Fibroblast of lung (primary cell): ENCODE measurements around the gene ZNF595.
"Not testable (repeated sequence)": the region's sequence is repeated elsewhere in the genome, so short reads cannot be mapped to it uniquely, and the experiment has no call there.

ENCODE experiments used
- EZH2 ChIP-seq: IDR thresholded peaks from 2 replicates; pipeline ENCODE4 v1.5.1; 2012; ENCODE audit warnings: low read length, control low read depth, mild to moderate bottlenecking; ENCODE audit errors: missing control alignments
- TF ChIP-seq, protein P1 (sequence below), 2 donors: IDR thresholded peaks in 1 of 2; conservative IDR thresholded peaks in 1 of 2; 1 replicate in 1 of 2; 2 replicates in 1 of 2; pipeline ENCODE4 v1.5.1; 2011 to 2012; ENCODE audit warnings: low read length in 2 of 2, control low read depth in 1 of 2, inconsistent platforms in 1 of 2, low read depth in 1 of 2, mild to moderate bottlenecking in 1 of 2

DNA sequence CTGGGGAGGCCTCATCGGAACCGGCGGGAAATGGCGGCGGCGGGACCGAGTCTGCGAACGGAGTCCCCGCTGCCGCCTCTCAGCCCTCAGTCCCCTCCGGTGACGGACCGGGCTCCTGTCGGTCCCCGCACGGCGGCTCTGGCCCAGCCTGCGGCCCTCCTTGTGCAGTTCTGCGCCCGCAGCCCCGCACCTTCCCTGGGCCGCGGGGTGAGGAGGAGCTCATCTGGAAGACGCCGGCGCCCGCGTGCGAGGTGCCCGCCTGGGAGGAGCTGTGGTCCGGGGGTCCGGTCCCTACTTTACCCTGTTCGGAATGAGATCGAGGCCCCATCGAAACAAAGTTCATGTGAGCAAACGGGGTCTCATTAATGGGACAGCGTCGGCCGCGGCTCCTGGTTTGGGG is 400 bp downstream of the ZNF595 start:
- TF ChIP-seq, protein P1, sequence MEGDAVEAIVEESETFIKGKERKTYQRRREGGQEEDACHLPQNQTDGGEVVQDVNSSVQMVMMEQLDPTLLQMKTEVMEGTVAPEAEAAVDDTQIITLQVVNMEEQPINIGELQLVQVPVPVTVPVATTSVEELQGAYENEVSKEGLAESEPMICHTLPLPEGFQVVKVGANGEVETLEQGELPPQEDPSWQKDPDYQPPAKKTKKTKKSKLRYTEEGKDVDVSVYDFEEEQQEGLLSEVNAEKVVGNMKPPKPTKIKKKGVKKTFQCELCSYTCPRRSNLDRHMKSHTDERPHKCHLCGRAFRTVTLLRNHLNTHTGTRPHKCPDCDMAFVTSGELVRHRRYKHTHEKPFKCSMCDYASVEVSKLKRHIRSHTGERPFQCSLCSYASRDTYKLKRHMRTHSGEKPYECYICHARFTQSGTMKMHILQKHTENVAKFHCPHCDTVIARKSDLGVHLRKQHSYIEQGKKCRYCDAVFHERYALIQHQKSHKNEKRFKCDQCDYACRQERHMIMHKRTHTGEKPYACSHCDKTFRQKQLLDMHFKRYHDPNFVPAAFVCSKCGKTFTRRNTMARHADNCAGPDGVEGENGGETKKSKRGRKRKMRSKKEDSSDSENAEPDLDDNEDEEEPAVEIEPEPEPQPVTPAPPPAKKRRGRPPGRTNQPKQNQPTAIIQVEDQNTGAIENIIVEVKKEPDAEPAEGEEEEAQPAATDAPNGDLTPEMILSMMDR (conservative IDR thresholded peaks at IDR 0.05 in 1 of 2, IDR thresholded peaks at IDR 0.05 in 1 of 2; ENCODE audit: low read depth in 1 of 2, low read length in 2 of 2), result not testable (repeated sequence)
- TF ChIP-seq EZH2, result not testable (repeated sequence)
